GM19043 (cell line): Measurements from ENCODE around the gene NKIRAS2.

Experiments
- ATAC-seq: cut with Tn5 transposase; IDR thresholded peaks from one replicate; pipeline ENCODE4 v1.9.1; 2021; ENCODE audit warnings: low read depth; ENCODE audit not compliant: unreplicated experiment

NKIRAS2 gene

DNA sequence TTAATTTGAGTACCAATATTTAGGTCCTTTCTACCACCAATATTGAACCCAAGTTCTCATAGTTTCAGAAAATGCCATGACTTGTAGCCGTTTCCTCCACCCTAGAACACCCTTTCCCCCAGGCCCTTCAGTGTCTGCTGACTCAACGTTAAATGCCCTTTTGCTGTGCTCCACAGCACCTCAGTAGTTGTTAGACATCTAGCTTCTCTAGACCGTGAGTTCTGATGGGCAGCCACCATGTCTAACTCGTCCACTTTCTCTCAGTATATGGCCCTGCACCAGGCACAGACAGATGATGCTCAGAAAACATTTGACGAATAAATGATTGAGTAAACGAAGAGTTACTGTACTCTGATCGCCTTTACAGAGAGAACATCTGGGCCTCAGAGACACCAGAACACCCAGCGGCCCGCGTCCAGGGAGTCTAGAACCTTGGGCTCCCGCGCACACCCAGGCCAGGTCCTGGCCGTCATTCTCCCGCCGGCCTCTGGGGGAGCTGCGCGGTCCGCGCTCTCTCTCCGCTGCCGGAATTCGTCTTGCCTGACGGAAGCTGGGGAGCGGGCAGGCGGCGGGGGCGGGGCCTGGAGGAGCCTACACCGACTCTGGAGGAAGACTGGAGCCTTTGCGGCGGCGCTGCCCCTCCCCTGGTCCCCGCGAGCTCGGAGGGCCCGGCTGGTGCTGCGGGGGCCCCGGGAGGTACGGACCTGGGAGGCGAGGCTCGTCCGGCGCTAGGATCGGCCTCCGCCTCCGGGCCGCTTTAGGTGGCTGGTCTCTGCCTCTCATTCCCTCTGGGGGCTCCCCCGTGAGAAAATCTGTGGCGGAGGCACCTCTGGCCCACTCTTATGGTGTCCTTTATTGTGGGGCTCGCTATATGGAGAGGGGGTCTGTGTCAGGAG lies at the start of gene NKIRAS2:
NKIRAS2 (plus strand) TSS at position 582 of the 896 bp plus-strand sequence. CDS start 1,488 bp downstream, outside the sequence.
- peak; percentile 53 for ATAC-seq

DNA sequence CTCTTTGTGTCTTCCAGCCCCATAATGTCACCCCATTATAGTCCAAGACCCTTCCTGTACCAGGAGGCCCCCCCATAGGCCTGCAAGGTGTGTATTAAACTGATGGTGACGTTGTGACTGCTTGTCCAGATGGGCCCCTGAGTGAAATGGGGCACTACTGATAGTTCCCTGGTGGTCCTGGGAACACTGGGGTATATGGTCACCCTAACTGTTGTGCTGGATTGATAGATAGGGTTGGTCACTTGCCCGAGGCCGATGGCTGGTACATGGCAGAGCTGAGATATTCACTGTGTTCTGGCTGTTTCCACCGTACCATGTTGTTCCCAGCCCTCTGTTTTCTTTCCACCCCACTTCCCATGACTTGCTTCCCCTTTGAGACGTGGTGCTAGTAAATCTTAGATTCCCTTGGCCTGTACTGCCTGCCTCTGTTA lies 49.0 kb upstream of the NKIRAS2 start:
- no peak for ATAC-seq

GRCh38 chr17:41971721-41972523 lies 48.0 kb upstream of the NKIRAS2 start:
- no peak for ATAC-seq

GRCh38 chr17:41972571-41973407 lies 47.1 kb upstream of the NKIRAS2 start:
- no peak for ATAC-seq

GRCh38 chr17:41973408-41973811 lies 46.5 kb upstream of the NKIRAS2 start:
- ATAC-seq, result no peak

GRCh38 chr17:41974031-41974430 lies 45.9 kb upstream of the NKIRAS2 start:
- ATAC-seq, result no peak

DNA sequence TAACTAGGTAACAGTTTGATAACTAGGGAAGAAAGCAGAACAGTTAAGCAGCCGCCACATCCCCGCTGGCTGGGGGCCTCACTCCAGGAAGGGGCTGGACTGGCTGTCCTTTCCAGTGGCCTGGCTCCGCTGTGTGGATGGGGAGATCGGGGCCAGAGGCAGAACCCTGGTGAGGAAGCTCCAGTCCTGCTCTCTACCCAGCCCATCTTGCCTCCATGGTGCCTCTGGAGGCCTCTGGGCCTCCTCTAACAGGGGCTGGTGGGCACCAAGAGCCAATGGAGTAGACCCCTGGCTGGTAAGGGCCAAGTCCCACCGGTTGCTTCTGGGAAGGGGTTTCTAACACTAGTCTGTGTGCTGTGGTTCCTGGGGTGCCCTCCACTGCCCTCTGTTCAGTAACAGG lies 45.2 kb upstream of the NKIRAS2 start:
- no peak for ATAC-seq

DNA sequence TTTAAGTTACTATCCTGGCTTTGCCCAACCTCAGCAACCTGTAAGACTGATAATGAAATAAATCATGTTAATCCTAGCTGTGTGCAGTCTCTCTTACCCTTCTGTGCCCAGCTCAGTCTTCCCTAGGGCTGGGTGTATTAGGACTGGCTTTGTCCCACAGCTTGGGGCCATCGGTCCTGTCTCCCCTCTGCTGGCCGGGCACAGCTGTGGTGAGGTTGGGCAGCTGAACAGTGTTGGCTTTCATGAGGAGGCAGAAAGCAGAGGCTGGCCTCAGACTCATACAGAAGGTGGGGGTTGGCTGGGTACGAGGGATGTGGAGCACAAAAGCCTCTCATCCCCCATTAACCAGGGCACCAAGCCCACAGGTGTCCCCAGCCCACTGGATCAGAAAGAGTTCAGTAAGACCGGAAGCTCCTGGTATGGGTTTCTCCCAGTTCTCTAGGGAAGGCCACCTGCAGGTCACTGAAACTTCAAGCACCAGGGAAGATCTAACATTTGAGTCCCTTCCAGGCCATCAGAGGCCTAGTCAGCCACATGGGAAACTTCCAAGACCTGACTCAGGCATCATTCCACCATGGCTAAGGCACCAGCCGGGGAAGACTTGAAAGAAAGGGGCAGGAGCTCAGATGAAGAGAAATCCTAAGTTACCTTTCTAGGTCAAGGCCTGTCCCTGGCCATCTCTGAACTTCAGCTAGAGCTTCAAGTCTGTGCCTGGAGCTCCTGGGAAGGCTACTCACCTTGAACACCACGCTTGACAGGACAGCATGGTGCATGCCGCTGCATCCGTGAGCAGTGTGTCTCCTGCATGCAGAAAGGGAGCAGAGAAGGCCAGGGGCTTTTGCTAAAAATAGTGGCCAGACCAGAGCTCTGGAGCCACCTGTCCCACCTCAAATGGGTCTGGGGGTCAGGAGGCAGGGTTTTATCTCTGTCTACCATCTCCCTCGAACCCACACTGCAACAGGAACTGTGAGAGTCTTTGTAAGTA lies 44.5 kb upstream of the NKIRAS2 start:
- no peak for ATAC-seq

DNA sequence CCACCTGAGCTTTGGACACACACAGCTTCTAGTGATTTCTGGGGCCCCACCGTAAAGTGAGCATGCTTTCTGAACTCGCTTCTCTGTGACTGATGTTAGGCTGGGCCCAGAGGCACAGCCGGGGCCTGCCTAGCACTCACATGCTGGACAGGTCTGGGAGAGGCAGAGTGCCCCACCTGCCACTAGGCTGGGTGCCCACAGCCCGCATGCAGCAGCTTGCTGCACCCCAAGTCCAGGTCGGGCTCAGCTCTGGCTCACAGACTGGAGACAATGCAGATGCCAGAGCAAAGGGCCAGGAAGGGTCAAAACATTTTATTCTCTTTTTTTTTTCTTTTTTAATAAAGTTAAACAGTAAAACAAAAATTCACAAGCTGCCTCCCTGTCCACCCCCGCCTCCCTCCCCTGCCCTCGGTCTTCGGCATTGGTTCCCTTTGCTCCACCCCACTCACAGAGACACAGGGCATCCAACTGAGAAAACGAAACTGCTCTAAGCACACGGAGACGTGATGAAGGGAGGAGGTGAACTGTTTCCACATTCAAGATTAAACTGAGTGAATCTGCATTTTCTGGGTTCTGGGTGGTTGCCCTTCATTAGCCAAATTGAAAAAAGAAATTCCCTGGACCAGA lies 43.6 kb upstream of the NKIRAS2 start:
- no peak for ATAC-seq

GRCh38 chr17:41977991-41978390 lies 41.9 kb upstream of the NKIRAS2 start:
- no peak for ATAC-seq

DNA sequence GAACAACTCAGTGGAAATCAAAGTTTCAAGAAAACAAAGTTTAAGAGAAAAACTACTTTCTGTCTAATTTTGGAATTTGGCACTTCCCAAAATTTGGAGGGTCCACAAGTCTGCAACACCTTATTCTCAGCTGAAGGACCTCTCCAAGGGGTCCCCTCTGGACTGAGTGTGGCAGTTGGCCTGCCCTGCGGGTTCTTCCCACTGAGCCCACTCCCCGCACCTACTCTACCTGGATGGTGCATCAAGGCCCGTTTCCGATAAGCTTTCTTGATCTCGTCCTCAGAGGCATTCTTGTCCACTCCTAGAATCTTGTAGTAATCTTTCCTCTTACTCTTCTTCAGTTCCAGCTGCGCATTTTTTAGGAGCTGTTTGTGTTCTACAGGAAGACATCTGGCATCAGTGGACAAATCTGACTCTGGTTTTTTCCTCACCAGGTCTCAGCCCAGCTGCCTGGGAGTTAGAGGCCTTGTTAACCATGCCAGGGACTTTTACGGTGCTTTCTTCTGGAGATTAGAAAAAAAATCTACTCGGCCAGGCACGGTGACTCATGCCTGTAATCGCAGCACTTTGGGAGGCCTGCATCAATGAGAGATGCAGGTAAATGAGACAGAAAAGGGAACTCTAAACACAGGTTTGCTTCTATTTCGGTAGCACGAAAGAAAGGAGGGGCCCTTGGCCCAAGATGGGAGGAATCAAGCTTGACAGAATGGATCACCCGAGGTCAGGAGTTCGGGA lies 37.7 kb upstream of the NKIRAS2 start:
- ATAC-seq, result no peak

DNA sequence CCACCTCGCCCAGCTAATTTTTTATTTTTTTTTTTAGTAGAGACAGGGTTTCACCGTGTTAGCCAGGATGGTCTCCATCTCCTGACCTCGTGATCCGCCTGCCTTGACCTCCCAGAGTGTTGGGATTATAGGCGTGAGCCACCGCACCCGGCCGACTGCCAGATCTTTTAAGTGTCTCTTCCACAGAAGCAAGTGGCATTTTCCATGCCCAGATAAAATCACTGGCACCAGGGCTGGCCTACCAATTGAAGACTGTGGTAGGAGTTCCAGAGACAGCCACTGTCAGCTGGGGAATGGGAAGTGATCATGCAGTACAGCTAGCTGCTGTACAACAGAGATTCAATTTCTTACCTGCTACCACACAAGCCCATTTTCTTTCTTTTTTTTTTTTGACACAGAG lies 35.4 kb upstream of the NKIRAS2 start:
- ATAC-seq, result no peak

GRCh38 chr17:41985919-41986318 lies 34.0 kb upstream of the NKIRAS2 start:
- ATAC-seq, result no peak

- ATAC-seq, result no peak
Measured at GRCh38 chr17:41986634-41987033, 33.3 kb upstream of the NKIRAS2 start.

- no peak for ATAC-seq
Measured at GRCh38 chr17:41987642-41988041, 32.2 kb upstream of the NKIRAS2 start.

DNA sequence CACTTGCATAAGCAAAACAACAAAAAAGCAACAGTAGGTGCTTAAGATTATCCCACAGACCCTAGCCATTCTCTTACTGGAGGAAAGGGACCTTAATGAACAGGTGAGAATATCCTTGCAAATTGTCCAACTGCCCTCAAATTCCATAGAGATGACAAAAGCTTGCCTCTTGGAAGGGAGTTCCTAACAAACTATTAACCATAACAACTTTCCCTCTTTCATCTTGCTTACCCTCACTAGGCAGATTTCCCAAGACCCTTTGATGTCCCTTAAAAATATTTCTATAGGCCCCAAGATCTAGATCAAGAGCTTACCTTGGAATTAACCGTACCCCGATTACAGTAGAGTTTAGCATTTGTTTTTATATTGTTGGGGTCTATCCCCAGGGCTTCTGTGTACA lies 31.5 kb upstream of the NKIRAS2 start:
- ATAC-seq, result no peak

DNA sequence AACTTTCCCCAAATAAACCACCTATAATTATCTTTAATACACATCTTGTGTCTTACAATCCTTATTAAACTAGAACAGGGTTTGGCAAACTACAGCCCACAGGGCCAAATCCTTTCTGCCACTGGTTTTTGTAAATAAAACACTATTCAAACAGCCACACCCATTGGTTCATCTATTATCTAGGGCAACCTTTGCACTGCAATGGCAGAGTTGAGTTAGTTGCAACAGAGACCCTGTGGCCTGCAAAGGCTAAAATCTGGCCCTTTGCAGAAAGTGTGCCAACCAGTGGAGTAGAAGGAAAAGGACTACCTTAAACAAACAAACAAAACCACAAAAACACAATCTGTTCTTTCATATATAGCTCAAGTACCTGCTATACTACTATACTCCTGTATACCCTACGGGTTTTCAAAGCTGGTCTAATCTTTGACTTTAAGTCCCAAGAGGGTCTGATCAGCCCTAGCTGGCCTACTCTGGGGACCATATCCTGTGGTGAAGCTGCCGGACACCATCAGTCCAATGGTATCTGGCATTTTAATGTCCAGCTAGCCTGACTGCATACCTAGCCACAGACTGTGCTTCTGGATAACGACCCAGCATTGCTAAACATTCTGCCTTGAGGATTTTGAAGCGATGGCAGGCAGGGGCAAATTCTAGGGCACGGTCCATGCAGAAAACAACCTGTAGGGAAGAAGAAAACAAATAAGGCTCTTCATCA lies 30.0 kb upstream of the NKIRAS2 start:
- no peak for ATAC-seq

DNA sequence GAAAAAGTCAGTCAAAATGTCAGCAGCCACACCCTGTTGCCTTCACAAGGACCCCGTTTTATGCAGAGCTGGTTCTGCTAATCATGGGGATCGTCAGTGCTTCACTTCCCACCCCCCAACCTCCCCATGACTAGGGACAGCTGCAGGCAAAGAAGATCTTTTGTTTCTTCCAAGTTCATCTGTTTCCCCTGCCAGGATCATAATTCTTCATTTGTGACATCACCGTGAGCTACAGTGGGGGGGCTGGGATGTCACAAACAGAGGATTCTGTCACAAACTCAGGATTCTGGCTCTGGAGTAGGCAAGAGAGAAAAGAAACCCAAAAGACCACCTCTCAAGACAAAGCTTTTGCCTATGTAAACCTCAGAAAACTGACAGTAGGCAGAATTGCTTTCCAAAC lies 27.3 kb upstream of the NKIRAS2 start:
- no peak for ATAC-seq
